Upper lobe of left lung (tissue), 6 donors: ENCODE results near the gene FER1L5. TPM values are rescaled to one million over a fixed set of nuclear protein-coding genes. Genes with fewer than 3 reads are reported as not detected.
"Not testable (repeated sequence)": the region's sequence is repeated elsewhere in the genome, so short reads cannot be mapped to it uniquely, and the experiment has no call there.

Experiments
- ATAC-seq, 2 donors: fragments of 200-7000 bp; cut with Tn5 transposase; one replicate each; pipeline ENCODE4 v1.9.1; 2022; ENCODE audit warnings: mild to moderate bottlenecking in 2 of 2, moderate library complexity in 2 of 2; ENCODE audit not compliant: low FRiP score in 2 of 2
- DNase-seq, 2 donors: peaks; one replicate each; pipeline ENCODE4 v3.0.0-alpha.2; 2019 to 2020
- H3K27ac ChIP-seq, 4 donors: fragments of 200-600 bp; sonication (generic); one replicate each; pipeline ENCODE4 v1.5.1; 2016 to 2019
- H3K27me3 ChIP-seq, 4 donors: fragments of 200-600 bp; sonication (generic); one replicate each; pipeline ENCODE4 v1.5.1; 2017 to 2019
- H3K36me3 ChIP-seq, 4 donors: fragments of 200-600 bp; sonication (generic); one replicate each; pipeline ENCODE4 v1.5.1; 2016 to 2019
- H3K4me1 ChIP-seq, 4 donors: fragments of 200-600 bp; sonication (generic); one replicate each; pipeline ENCODE4 v1.5.1; 2018 to 2019
- H3K4me3 ChIP-seq, 4 donors: fragments of 200-600 bp; sonication (generic); one replicate each; pipeline ENCODE4 v1.5.1; 2017 to 2019; ENCODE audit warnings: mild to moderate bottlenecking in 2 of 4, moderate library complexity in 1 of 4
- H3K9me3 ChIP-seq, 4 donors: fragments of 200-600 bp; sonication (generic); one replicate each; pipeline ENCODE4 v1.5.1; 2018 to 2019
- CTCF ChIP-seq, 6 experiments: fragments of 450-650 bp in 4 of 6; fragments of 200-600 bp in 2 of 6; sonication (generic) in 2 of 6; IDR thresholded peaks; one replicate each; pipeline ENCODE4 v1.5.1; 2016 to 2019; ENCODE audit warnings: antibody characterized with exemption in 6 of 6
- EP300 ChIP-seq, 4 donors: sonication (generic); formaldehyde crosslinking; IDR thresholded peaks; one replicate each; pipeline ENCODE4 v1.5.1; 2017; ENCODE audit warnings: antibody characterized with exemption in 4 of 4, control low read depth in 2 of 4
- POLR2A ChIP-seq, 4 donors: fragments of 450-650 bp; IDR thresholded peaks; one replicate each; pipeline ENCODE4 v1.5.1; 2016 to 2017; ENCODE audit warnings: antibody characterized with exemption in 4 of 4, mild to moderate bottlenecking in 2 of 4
- POLR2AphosphoS5 ChIP-seq, 2 donors: sonication (generic); formaldehyde crosslinking; IDR thresholded peaks; one replicate each; pipeline ENCODE4 v1.5.1; 2017; ENCODE audit warnings: antibody characterized with exemption in 2 of 2
- whole genome bisulfite sequencing, 2 donors: methylation state at CpG; one replicate each; pipeline ENCODE4 v1.1.5; 2017 to 2018; 5-methylcytosine and 5-hydroxymethylcytosine counted together
- total RNA-seq, 6 donors: library from RNA; depleted of rRNA in 4 of 6; stranded (reverse); fragments of >200 nt in 4 of 6; gene quantifications; one replicate each; pipeline versions ENCODE4 v1.1.0 to v1.2.1, GENCODE V29; 2016 to 2021
- donor health status: DM: no; HTN: no; CAD: no; lungs with moderate emphysema.
- donor health status: DM: no; HTN: yes; CAD: no; lungs with severe emphysema.

The FER1L5 gene
- total RNA-seq, 6 donors from 2014 or later, result 0.15 to 5.2 (median 0.43) TPM

DNA sequence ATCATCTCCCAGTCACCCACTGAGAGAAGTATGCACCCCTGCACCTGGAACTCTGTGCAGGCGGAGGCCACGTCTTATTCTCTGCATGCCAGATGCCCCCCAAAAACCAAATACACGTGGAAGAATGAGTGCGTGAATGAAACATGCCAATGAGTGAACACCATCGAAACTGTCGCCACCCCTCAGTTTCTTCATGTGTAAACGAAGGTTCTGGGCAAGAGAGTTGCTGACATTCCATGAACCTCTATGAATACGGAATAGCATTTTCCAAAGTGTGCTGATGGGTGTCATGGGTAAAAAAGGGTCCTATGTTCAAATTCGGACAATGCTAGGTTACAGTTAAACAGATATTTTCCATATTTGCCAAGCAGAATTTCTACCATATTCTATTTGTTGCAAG is 19.8 kb downstream of the FER1L5 start:
- no peak for DNase-seq
- no peak for ATAC-seq
- Histone ChIP-seq H3K27ac (no peak overlapping the region), H3K27me3 (no peaks in the 10 kb centered on the region), H3K9me3 (no peaks in the 10 kb centered on the region), H3K36me3 (no peaks in the 10 kb centered on the region), H3K4me1 (peaks cover 4 to 13% (median 8%) of the 10 kb centered on the region in 4 donors), H3K4me3 (no peak overlapping the region)
- TF ChIP-seq EP300 (IDR thresholded peaks at IDR 0.05) (no peak), CTCF (IDR thresholded peaks at IDR 0.05) (no peak), POLR2A (IDR thresholded peaks at IDR 0.05) (no peak), POLR2AphosphoS5 (IDR thresholded peaks at IDR 0.05) (no peak)
- 87 to 95% methylated on average over 9 of the region's 9 CpGs for WGBS, 2 donors

DNA sequence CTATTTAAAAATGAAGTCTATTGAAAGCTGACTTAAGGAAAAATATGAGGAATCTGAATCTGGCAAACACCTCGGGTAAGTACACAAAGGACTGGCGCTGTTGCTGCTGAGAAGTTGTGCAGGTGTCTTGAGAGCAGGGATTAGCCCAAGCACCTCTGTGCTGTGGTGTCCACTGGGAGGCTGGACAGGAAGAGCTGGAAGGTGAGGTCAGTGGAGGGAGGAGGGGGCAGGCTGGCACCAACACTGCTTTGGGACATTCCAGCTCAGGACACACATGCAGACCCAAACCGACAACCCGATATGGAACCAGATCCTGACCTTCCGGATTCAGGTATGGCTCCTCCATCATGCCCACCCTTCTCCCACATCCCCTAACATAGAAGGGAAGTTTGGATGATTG is 20.6 kb downstream of the FER1L5 start:
- Histone ChIP-seq H3K4me1 (peaks cover 4 to 13% (median 8%) of the 10 kb centered on the region in 4 donors), H3K4me3 (no peak overlapping the region), H3K9me3 (no peaks in the 10 kb centered on the region), H3K27me3 (no peaks in the 10 kb centered on the region), H3K36me3 (no peaks in the 10 kb centered on the region), H3K27ac (peak overlapping the region in 2 of 4 donors; percentile 59 to 68)
- WGBS, 2 donors, result 76 to 80% methylated on average over 5 of the region's 5 CpGs
- ATAC-seq (peak in 1 of 2 donors; percentile 40), DNase-seq (peak in 1 of 2 donors; percentile 56)
- TF ChIP-seq EP300 (IDR thresholded peaks at IDR 0.05) (no peak), CTCF (IDR thresholded peaks at IDR 0.05) (no peak), POLR2AphosphoS5 (IDR thresholded peaks at IDR 0.05) (no peak), POLR2A (IDR thresholded peaks at IDR 0.05) (no peak)

DNA sequence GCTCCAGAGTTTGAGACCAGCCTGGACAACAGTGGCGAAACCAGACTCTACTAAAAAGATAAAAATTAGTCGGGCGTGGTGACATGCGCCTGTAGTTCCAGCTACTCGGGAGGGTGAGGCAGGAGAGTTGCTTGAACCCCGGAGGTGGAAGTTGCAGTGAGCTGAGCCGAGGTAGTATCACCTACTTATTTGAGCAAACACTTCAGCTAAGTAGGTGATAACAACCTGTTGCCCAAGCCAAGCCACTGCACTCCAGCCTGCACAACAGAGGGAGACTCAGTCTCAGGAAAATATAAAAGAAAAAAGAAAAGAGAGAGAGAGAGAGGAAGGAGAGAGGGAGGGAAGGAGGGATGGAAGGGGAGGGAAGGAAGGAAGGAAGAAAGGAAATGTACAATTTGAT is 21.3 kb downstream of the FER1L5 start:
- DNase-seq, result peak in 1 of 2 donors; percentile 58
- no peaks in the 10 kb centered on the region for H3K27me3 ChIP-seq
- ATAC-seq, result peak; percentile 25 to 68
- WGBS, 2 donors, result 82 to 84% methylated on average over 7 of the region's 7 CpGs
- H3K9me3 ChIP-seq, result no peaks in the 10 kb centered on the region
- peaks cover 4 to 13% (median 8%) of the 10 kb centered on the region in 4 donors for H3K4me1 ChIP-seq
- H3K36me3 ChIP-seq, result no peaks in the 10 kb centered on the region
- peak overlapping the region in 2 of 4 donors; percentile 59 to 68 for H3K27ac ChIP-seq
- H3K4me3 ChIP-seq, result no peak overlapping the region
- no peak for TF ChIP-seq EP300 (IDR thresholded peaks at IDR 0.05)
- no peak for TF ChIP-seq POLR2AphosphoS5 (IDR thresholded peaks at IDR 0.05)
- no peak for TF ChIP-seq POLR2A (IDR thresholded peaks at IDR 0.05)
- no peak for TF ChIP-seq CTCF (IDR thresholded peaks at IDR 0.05)

DNA sequence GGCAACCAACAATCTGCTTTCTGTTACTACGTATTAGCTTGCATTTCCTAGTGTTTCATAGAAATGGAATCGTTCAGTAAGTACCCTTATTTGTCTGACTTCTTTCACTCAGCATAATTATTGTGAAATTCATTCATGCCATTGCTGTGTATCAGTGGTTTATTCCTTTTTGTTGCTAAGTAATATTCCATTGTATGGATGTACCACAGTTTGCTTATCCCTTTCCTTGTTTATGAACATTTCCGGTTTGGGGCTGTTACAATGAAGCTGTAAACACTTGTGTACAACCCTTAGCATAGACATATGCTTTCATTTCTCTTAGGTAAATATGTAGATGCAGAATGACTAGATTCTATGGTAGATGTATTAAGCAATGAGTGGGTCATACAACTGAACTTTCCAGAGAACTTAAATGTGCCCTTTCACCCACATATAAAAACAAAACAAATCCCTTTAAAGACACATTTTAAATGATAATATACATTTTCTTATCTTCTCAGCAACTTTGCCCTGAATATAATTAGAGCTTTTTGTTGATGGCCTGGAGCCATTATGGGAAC is 21.9 kb downstream of the FER1L5 start:
- H3K27ac ChIP-seq, result peak overlapping the region; percentile 47 to 74 (median 64)
- TF ChIP-seq POLR2A (IDR thresholded peaks at IDR 0.05) (no peak), POLR2AphosphoS5 (IDR thresholded peaks at IDR 0.05) (no peak), EP300 (IDR thresholded peaks at IDR 0.05) (no peak), CTCF (IDR thresholded peaks at IDR 0.05) (no peak)
- ATAC-seq, result no peak

GRCh38 chr2:96665083-96665569 is 22.6 kb downstream of the FER1L5 start:
- no peaks in the 10 kb centered on the region for H3K36me3 ChIP-seq
- WGBS, 2 donors, result 38 to 64% methylated on average over 3 of the region's 3 CpGs
- peak; percentile 90 to 93 for ATAC-seq
- DNase-seq, result peak in 1 of 2 donors; percentile 68
- peaks cover 4 to 13% (median 8%) of the 10 kb centered on the region in 4 donors for H3K4me1 ChIP-seq
- H3K27me3 ChIP-seq, result no peaks in the 10 kb centered on the region
- no peak overlapping the region for H3K4me3 ChIP-seq
- H3K27ac ChIP-seq, result peak overlapping the region; percentile 68 to 78 (median 74)
- no peaks in the 10 kb centered on the region for H3K9me3 ChIP-seq
- TF ChIP-seq EP300 (IDR thresholded peaks at IDR 0.05), result peak in 1 of 4 donors; percentile 87
- TF ChIP-seq POLR2AphosphoS5 (IDR thresholded peaks at IDR 0.05), result peak; percentile 30 to 78
- no peak for TF ChIP-seq CTCF (IDR thresholded peaks at IDR 0.05)
- TF ChIP-seq POLR2A (IDR thresholded peaks at IDR 0.05), result no peak

More for the DNA sequence above, 21.9 kb downstream of the FER1L5 start:
- no peak overlapping the region for H3K4me3 ChIP-seq
- H3K36me3 ChIP-seq, result no peaks in the 10 kb centered on the region
- H3K27me3 ChIP-seq, result no peaks in the 10 kb centered on the region
- 60 to 64% methylated on average over 3 of the region's 3 CpGs for WGBS, 2 donors
- no peaks in the 10 kb centered on the region for H3K9me3 ChIP-seq
- no peak for DNase-seq
- H3K4me1 ChIP-seq, result peaks cover 4 to 13% (median 8%) of the 10 kb centered on the region in 4 donors

DNA sequence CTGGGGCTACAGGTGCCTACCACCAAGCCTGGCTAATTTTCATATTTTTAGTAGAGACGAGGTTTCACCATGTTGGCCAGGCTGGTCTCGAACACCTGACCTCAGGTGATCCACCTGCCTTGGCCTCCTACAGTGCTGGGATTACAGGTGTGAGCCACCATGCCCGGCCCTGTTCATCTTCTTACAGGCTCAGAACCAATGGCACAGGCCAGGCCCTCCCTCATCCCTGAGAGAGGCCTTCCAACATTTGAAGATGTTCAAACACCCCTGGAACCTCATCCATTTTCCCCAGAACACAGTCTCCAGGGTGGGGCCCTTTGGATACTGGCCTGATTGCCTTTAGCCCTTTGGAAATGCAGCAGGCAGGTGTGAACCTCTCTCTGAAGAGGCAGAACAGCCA is 23.2 kb downstream of the FER1L5 start:
- not testable (repeated sequence) for H3K36me3 ChIP-seq, ATAC-seq, H3K9me3 ChIP-seq, H3K4me3 ChIP-seq, DNase-seq, H3K27me3 ChIP-seq
- 83 to 93% methylated on average over 3 of the region's 3 CpGs for WGBS, 2 donors
- Histone ChIP-seq H3K27ac (peak overlapping the region; percentile 62 to 78 (median 74)), H3K4me1 (peaks cover 4 to 13% (median 8%) of the 10 kb centered on the region in 4 donors)
